ENCODE results near the gene NAAA.
"Not testable (repeated sequence)": the region's sequence is repeated elsewhere in the genome, so short reads cannot be mapped to it uniquely, and the experiment has no call there.

Gene NAAA

DNA sequence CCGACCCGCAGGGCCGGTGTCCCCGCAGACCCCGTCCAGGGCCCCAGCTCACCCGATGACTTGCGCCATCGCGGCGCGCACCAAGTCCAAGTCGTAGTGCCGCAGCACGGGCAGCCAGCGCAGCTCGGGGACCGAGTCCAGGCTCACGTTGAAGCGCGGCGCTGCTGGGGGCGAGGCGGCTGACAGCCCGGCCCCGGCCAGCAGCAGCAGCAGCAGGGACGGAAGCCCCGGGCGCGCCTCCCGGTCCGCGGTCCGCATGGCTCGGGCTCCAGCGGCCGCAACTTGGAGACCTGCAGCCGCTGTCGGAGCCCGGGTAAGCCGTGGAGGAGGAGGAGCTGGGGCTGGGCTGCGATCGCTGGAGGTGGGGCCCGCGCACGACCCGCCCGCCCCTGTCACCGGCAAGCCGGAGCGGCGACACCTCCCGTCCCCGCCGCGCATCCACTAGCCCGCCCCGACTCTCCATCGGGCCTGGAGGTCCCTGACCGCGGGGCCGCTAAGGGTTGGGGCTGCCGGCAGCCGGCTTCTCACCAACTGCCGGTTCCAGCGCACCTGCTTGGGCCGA is at the start of gene NAAA:
Gene NAAA, minus strand, starts transcription at position 322 of the 562 bp plus-strand sequence. Its CDS starts 64 bp downstream, at position 258.
- peak; percentile 38 for DNase-seq

DNA sequence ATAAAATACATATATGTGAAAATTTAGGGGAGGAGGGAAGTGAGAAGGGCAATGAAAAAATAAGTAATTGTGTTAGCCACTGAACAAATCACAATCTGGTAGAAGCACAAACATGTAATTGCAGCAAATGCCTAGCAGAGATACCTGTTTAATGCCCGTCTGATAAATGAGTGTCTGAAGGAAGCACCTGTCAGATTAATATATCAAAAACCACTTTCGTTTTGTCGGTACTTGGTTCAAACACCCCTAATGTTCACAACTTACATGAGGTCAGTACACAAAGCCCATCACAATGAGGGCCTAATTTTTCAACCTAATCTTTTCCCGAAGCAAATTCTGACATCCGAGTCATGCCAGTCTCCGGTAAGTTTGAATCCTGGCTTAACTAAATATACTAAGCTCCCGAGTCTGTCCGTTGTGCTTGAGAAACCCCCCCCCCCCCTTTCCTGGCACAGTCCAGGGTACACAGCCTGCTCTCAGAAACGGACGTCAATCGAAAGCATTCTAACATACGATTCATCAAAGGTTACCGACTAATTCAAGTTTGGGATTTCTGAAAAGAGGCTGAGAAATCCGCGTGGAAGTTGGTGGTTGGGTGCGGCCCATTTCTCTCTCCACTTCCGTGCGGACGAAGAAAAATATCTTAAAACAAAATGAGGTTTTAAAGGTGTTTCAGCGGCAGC is 49.2 kb upstream of the NAAA start:
- no peak for DNase-seq

DNA sequence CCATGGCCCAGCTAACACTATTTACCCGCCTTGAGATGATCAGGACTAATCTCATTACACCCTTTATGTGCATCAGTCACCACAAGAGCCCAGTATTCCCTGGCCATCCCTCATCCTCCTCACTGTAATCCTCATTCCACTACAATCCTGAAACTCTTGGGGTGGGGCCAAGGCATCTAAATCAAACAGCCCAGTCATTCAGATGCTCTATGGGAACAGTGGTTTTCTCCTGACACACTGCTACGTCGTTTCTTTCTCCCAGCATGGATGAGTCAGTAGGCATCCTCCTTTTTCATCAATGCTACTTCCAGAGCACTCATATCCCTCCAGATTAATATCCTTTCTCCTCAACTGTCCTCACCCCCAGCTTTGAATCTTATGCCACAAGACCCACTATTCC is 44.3 kb upstream of the NAAA start:
- no peak for DNase-seq

DNA sequence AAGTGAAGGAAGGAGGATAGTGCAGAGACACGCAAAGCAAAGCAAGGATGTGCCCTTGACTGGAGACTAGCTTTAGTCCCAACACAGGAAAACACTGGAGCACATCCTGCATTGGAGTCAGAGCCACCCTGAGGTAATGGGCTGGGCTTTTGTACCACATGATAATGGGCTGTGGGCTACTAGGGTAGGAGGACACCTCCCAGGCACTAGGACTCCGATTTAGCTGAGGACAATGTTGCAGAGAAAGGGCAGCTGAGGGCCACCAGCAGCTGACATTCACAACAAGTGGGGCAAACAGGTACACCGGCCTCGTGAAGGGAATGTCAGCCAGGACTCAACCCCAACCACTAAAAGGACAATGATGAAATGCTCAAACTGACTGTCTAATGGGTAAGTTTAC is 39.8 kb upstream of the NAAA start:
- DNase-seq = no peak

DNA sequence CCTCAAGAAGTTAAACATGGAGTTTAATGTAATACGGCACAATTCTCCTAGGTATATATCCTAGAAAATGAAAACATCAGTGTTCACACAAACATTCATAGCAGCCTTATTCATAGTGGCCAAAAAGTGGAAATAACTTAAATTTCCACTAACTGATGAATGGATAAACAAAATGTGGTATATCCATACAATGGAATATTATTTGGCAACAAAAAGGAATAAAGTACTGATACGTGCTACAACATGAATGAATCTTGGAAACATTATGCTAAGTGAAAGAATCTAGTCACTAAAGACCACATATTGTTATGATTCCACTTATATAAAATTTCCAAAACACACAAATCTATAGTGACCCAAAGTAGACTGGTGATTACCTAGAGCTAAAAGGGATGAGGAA is 35.4 kb upstream of the NAAA start:
- DNase-seq = no peak

DNA sequence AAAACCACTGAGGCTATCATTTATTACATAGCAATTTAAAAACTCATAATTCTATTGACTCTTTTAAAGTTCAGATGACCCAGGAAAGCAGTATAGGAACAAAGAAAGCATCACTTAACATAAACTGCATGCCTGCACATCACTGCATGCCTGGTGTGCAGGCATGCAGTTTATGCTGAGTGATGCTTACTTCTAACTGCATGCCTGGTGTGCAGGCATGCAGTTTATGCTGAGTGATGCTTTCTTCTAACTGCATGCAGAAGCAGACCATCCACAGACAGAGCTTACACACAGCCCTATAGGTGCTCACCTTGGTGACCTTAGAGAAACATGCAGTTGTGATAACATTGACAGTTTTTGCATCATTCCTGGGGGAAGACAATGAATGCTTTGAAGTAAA is 33.0 kb upstream of the NAAA start:
- no peak for DNase-seq

DNA sequence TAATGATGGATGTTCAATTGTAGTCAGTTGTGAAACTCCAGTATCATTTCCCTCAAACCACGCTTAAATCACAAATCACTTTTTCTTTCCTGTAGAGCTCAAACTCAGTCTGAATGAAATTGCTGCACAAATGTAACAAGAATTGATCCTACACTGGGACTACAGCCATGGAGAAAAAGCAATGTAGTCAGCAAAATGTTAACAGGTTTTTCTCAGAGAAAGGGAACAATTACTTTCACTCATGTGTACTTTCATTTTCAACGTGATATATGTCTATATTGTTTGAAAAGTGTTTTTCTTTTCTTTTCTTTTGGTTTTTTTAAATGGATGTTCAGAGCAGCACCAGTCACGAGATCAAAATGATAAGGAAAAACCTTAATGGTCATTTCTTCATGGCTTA is 27.3 kb upstream of the NAAA start:
- DNase-seq = no peak

DNA sequence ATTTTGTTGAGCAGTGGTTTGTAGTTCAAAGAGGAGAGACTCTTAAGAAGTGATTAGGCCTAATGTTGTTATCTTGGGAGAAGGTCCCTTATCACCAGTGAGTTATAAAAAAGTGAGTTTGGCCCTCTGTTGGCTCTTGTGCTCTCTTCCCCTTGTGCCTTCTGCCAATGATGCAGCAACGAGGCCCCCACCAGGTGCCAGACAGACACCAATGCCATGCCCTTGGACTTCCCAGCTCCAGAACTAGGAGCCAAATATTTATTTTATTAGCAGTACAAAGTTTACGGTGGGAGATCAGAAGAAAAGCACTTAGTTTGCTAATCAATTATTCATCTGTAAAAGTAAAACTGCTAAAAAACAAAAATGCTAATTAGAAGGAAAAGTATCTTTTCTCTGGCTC is 22.7 kb upstream of the NAAA start:
- DNase-seq = no peak

DNA sequence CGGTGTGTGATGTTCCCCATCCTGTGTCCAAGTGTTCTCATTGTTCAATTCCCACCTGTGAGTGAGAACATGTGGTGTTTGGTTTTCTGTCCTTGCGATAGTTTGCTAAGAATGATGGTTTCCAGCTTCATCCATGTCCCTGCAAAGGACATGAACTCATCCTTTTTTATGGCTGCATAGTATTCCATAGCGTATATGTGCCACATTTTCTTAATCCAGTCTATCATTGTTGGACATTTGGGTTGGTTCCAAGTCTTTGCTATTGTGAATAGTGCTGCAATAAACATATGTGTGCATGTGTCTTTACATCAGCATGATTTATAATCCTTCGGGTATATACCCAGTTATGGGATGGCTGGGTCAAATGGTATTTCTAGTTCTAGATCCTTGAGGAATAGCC is 21.3 kb upstream of the NAAA start:
- not testable (repeated sequence) for DNase-seq

DNA sequence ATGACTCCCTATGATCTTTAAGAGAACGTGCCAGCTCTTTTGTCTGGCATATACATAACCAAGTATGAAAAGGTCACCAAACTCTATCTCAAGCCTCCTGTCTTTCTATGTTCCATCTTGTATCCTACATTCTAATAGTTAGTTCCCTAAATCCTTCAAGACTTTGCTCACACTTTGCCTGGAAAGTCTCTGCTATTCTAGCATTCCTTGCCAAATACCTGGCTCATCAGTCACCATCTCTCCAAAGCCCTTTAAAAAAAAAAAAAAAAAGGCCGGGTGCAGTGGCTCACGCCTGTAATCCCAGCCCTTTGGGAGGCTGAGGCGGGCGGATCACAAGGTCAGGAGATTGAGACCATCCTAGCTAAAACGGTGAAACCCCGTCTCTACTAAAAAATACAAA is 17.7 kb upstream of the NAAA start:
- not testable (repeated sequence) for DNase-seq

DNA sequence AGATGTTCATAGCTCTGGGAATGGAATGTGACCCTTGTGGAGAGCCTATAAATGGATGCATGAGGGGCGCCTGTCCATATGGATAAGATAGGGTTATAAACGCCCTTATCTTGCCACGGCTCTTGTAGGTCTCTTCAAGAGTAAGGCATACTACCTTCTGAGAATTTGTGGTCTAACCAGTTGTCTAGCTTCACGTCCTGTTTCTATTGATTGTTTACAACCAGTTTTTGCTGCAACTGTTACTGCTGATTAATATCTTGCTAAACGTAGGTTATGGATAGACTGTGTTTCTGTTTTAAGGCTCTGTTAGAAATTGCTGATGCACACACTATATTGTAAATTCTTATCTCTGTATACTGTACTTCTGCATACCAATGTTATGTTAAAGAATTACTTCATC is 14.0 kb upstream of the NAAA start:
- not testable (repeated sequence) for DNase-seq

DNA sequence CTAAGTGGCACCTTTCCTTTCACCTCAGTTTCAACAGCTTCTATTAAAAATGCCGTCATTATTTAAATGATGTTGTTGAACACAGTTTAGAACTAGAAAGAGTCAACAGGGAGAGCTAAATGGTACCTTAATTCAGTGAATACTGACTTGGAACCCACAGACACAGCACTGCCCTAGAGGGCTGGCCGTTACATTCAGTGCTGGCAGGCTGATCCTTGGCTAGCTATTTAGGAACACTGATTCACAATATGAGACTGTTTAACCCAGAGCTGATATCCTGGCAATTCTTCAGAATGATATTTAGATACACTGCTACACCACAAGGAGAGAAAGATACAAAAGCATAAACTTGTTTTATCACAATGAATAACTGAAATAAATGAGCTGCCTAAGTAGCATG is 12.7 kb upstream of the NAAA start:
- DNase-seq = no peak

DNA sequence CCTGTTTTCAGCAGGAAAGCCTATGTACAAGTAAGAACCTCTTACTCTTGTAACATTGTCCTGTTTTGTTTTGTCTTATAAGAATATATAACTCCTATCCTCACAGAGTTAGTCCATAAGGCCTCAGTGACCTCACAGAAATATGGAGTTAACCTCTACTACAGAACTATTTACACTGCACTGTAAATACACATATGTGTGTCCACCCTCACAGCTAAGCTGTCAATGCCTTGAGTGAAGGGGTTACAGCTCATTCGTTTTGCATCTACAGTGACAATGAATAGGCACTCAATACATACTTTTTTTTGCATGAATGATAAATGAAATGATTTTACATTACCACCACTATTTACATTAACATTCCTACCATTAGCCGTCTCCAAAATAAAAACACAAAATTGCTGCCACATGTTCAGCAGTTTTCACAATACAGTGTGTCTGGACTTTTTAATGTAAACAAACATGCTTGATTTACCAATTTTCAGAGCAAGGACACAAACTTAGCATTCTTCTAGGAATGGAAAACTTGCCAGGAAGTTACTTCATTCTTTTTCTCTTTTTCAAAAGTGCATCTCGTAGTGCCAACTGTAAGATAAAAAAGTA is 9.5 kb upstream of the NAAA start:
- no peak for DNase-seq

DNA sequence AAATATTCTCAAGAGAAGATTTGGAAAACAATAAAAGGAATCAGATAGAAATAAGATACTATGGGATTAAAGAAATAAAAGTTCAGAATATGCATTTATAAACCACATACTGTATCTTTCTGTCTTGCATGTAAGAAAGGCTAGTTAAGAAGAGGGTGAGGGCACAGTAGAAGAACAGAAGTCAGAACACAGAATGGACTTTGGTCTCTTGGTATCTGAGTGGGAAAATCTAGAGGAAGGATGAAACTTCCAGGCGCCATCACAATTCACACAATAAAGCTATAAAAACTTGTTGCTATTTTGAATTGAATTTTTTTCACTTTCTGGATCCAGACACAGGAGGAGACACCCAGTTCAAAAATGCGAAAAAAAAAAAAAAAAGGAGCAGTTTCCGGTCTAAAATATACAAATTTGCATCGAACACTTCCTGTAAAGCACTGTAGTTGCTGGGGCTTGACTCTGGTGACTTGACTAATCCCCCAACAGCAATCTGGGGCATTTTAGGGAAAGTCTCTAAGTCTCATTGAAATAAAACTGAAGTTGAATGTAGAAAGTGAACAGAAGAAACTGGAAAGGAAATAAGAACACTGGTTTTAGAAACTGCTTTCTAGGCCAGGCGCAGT is 8.1 kb upstream of the NAAA start:
- no peak for DNase-seq

DNA sequence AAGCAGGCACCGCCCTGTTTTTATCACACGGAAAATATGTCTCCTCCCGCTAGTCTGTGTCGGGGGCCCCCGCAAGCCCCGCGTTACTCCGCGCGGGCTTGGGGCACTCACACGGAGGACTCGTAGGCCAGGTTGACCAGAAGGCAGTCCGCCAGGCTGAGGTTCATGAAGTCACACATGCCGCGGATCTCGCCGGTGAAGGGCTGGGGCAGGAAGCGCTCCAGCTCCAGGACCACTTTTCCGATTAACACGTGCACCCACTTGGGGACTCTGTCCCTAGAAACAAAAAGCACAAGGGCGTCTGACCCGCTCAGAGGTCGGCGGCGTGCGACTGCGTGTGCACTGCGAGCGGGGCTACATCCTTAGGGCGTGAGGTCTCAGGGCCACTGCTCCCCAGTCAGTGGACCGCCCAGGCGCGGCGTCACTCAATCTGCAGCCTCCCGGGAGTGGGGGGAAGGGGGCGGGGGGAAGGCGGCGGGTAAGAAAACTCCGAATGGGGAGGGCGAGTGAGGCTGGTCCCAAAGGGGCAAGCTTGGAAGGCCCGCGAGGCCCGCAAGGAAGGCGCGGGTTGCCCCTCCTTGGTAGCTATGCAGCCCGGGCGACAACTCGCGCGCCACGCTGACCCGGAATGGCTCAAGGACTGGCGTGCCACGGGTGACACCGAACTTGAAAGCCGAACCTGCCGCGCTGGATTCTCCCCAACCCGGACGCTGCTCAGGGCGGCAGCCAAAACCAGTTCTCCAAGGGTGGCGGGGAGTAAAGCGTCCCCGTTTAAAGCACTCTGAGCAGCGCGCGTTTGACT is 722 bp downstream of the NAAA start:
- peak; percentile 37 for DNase-seq

DNA sequence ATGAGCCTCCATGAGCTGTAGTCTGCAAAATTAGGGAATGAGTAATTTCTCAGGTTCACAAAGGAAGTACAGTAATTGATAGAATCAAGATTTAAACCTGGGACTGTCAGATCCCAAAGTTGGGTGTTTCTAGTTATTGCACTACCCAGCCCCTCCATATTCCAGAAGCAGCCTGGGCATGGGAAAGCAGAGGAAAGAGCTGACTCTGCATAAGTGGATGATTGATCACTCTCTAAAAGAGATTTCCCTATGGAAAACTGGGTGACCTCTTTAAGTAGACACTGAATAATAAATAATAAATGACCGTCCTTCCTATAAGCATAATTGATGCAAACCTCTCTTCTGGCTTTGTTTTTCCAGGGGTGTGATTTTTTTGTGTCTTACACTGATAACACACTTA is 5.2 kb downstream of the NAAA start:
- no peak for DNase-seq

DNA sequence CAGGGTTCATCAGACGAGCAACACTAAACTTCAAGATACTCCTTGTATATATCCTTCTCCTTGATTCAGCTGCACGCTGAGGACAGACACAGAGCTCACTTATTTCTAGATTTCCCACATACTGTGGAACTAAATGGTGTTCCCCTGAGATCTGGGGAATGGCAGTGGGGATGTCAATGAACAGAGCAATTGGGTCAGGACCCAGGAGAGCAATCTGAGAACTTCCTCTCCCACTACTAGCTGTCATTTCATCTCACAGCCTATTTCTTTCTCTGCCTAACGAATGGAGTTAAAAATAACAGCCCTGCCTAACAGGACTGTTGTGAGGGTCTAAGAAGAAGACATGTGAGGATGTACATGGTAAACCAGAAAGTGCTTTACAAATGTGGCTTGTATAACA is 10.7 kb downstream of the NAAA start:
- DNase-seq = no peak

DNA sequence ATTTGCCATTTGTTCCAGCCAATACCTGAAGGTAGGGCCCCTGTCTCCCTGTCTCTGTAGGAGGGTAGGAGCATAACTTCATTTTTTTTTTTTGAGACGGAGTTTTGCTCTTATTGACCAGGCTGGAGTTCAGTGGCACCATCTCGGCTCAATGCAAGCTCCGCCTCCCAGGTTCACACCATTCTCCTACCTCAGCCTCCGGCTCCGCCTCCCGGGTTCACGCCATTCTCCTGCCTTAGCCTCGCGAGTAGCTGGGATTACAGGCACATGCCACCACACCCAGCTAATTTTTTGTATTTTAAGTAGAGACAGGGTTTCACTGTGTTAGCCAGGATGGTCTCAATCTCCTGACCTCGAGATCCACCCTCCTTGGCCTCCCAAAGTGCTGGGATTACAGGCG is 15.9 kb downstream of the NAAA start:
- not testable (repeated sequence) for DNase-seq

DNA sequence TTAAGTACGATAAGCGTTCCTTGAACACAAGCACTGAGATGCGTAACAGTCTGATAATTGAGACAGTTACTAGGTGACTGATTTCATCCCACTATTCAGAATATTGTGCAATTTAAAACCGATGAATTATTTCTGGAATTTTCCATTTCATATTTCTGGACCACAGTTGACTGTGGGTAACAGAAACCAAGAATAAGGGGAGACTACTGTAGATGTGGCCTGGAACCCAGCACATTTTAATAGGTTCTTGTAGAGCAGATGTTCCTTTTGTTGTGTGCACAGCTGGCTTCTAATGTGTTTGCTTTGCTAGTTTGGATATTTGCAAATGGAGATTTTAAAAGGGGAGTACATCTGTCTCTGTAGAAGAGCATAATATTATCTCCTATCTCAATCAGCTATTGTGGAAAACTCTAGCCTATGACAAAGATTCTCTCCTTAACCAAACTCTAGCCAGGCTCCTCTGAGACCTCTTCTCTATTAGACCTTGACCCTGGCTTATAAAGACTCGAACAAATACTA is 16.4 kb downstream of the NAAA start:
- DNase-seq = no peak

DNA sequence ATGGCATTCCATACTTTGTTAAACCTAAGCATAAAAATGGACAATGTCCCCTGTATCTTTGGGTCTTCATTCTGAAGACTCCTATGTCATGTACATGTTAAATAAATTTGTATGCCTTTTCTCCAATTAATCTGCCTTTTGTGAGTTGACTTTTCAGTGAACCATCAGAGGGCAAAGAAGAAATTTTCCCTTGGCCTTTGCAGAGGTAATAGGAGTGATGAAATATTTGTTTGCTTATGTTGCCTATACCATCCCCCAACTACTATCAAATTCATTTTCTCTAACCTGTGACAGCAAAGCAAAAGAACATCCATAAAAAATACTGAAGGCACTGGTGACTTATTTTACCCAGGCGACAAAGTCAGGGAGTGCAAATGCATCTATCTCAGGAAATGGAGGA is 18.2 kb downstream of the NAAA start:
- no peak for DNase-seq

DNA sequence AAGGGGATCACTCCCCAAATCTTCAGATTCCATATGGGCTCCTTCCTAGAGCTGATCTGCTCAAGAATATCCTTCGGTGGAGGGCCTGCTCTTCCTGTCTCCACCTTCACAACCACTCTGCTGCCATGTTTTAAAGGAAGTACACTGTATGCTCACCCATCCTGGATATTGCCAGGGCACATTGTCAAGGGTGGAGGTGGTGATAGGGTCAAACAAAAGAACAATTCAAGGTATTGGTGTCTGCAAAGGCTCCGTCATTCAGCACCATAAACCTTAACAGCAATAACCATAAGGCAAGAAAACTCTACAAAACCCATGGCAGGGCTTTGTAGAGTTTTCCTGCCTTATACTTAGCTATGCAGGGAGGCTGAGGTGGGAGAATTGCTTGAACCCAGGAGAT is 18.9 kb downstream of the NAAA start:
- no peak for DNase-seq

DNA sequence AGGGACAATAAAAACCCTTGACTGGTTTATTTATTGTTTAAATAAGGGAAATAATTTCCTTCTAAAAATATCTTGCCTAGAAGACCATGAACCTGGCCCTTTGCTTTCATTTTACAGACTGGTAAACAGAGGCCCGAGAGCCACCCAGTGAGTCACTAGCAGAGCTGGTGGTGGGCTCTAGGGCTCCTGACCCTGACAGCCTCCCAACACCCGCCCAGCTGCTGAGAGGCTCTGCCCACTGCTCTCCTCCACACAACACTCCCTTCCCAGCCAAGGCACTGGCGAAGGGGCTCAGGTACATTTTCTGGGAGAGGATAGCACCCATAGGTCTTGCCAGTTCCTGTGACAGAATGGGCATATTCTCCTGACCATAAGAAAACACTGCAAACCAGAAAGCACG is 20.5 kb downstream of the NAAA start:
- no peak for DNase-seq

DNA sequence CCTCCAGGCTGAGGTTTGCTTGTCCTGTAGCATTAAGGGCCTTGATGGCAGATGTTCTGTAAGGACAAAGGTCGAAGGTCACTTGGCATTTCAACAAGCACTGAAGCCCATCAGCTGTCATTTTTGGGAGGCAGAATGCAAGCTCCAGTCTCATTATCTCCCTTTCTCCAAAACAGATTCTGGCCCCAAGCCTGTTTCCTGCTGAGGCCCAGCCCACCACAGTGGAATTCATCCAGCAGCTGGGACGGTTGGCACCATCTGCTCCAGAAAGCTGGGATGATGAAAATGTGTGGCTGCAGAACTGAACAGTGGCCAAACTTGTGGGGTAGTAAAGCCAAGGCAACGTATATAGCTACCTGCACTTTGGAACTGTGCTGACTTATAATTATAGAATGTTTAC is 20.9 kb downstream of the NAAA start:
- DNase-seq = no peak
